Measurements from ENCODE around the gene SPINT2.

- TF ChIP-seq CTCF (IDR thresholded peaks at IDR 0.05) (no peak), POLR2A (IDR thresholded peaks at IDR 0.05) (peak in 1 of 2 donors; percentile 14)
These were observed 12.8 kb upstream of the SPINT2 start for GRCh38 chr19:38251564-38252051.

Measured in Peyer's patch (tissue), 4 donors.